Skeletal muscle satellite cell (primary cell): ENCODE results near the gene NANOS3.

Experiments used
- H3K27me3 ChIP-seq: 2 replicates; pipeline ENCODE4 v1.7.0; 2013; ENCODE audit warnings: low read length; ENCODE audit not compliant: control insufficient read depth, insufficient read depth
- H3K36me3 ChIP-seq: 2 replicates; pipeline ENCODE4 v1.7.0; 2013; ENCODE audit warnings: mild to moderate bottlenecking, control low read depth, low read length; ENCODE audit not compliant: insufficient read depth
- H3K4me1 ChIP-seq: 2 replicates; pipeline ENCODE4 v1.7.0; 2013; ENCODE audit warnings: low read length; ENCODE audit not compliant: control insufficient read depth, insufficient read depth
- H3K4me2 ChIP-seq: 2 replicates; pipeline ENCODE4 v1.7.0; 2013; ENCODE audit warnings: mild to moderate bottlenecking, low read length
- H3K4me3 ChIP-seq: 2 replicates; pipeline ENCODE4 v1.7.0; 2013; ENCODE audit warnings: low read length
- H3K9ac ChIP-seq: 2 replicates; pipeline ENCODE4 v1.7.0; 2013; ENCODE audit warnings: mild to moderate bottlenecking, low read depth, low read length, moderate library complexity
- H3K9me3 ChIP-seq: replicated peaks from 2 replicates; pipeline ENCODE4 v1.7.0; 2013; ENCODE audit warnings: mild to moderate bottlenecking, control low read depth, low read length

Gene NANOS3

GRCh38 chr19:13860679-13861391 lies 16.1 kb upstream of the NANOS3 start:
- peaks cover 24% of the 10 kb centered on the region for H3K4me1 ChIP-seq
- no peaks in the 10 kb centered on the region for H3K9me3 ChIP-seq
- peak overlapping the region; percentile 68 for H3K4me3 ChIP-seq
- H3K36me3 ChIP-seq, result no peaks in the 10 kb centered on the region
- H3K4me2 ChIP-seq, result peak overlapping the region; percentile 90
- peak overlapping the region; percentile 91 for H3K9ac ChIP-seq
- no peaks in the 10 kb centered on the region for H3K27me3 ChIP-seq

GRCh38 chr19:13861392-13861713 lies 15.6 kb upstream of the NANOS3 start:
- peak overlapping the region; percentile 68 for H3K4me3 ChIP-seq
- no peaks in the 10 kb centered on the region for H3K27me3 ChIP-seq

GRCh38 chr19:13861714-13862531 lies 15.0 kb upstream of the NANOS3 start:
- peak overlapping the region; percentile 90 for H3K4me2 ChIP-seq
- H3K4me3 ChIP-seq, result peak overlapping the region; percentile 68
- H3K4me1 ChIP-seq, result peaks cover 32% of the 10 kb centered on the region
- H3K27me3 ChIP-seq, result no peaks in the 10 kb centered on the region
- H3K36me3 ChIP-seq, result no peaks in the 10 kb centered on the region
- H3K9ac ChIP-seq, result peak overlapping the region; percentile 91
- H3K9me3 ChIP-seq, result no peaks in the 10 kb centered on the region

More at GRCh38 chr19:13861392-13861713, 15.6 kb upstream of the NANOS3 start:
- H3K4me1 ChIP-seq, result peaks cover 29% of the 10 kb centered on the region
- H3K9me3 ChIP-seq, result no peaks in the 10 kb centered on the region
- H3K4me2 ChIP-seq, result peak overlapping the region; percentile 90
- H3K36me3 ChIP-seq, result no peaks in the 10 kb centered on the region
- peak overlapping the region; percentile 91 for H3K9ac ChIP-seq

- H3K4me2 ChIP-seq, result peak overlapping the region; percentile 62
- H3K4me1 ChIP-seq, result peaks cover 32% of the 10 kb centered on the region
- H3K9me3 ChIP-seq, result no peaks in the 10 kb centered on the region
- no peak overlapping the region for H3K4me3 ChIP-seq
- no peaks in the 10 kb centered on the region for H3K27me3 ChIP-seq
- H3K36me3 ChIP-seq, result no peaks in the 10 kb centered on the region
- H3K9ac ChIP-seq, result no peak overlapping the region
Observed at GRCh38 chr19:13864046-13864666, 12.8 kb upstream of the NANOS3 start.

- H3K9ac ChIP-seq, result peak overlapping the region; percentile 83
Observed at GRCh38 chr19:13864667-13865570, 12.0 kb upstream of the NANOS3 start.

GRCh38 chr19:13865571-13866462 lies 11.1 kb upstream of the NANOS3 start:
- Histone ChIP-seq H3K27me3 (no peaks in the 10 kb centered on the region), H3K36me3 (no peaks in the 10 kb centered on the region), H3K4me3 (peak overlapping the region; percentile 83), H3K9me3 (no peaks in the 10 kb centered on the region), H3K4me2 (peak overlapping the region; percentile 96), H3K4me1 (peaks cover 32% of the 10 kb centered on the region), H3K9ac (peak overlapping the region; percentile 83)

More at GRCh38 chr19:13864667-13865570, 12.0 kb upstream of the NANOS3 start:
- Histone ChIP-seq H3K4me1 (peaks cover 32% of the 10 kb centered on the region), H3K4me3 (peak overlapping the region; percentile 83), H3K9me3 (no peaks in the 10 kb centered on the region), H3K27me3 (no peaks in the 10 kb centered on the region), H3K36me3 (no peaks in the 10 kb centered on the region), H3K4me2 (peak overlapping the region; percentile 96)

- H3K4me2 ChIP-seq, result peak overlapping the region; percentile 96
- no peaks in the 10 kb centered on the region for H3K36me3 ChIP-seq
- no peaks in the 10 kb centered on the region for H3K27me3 ChIP-seq
- peak overlapping the region; percentile 83 for H3K4me3 ChIP-seq
- H3K4me1 ChIP-seq, result peaks cover 24% of the 10 kb centered on the region
- peak overlapping the region; percentile 83 for H3K9ac ChIP-seq
- H3K9me3 ChIP-seq, result no peaks in the 10 kb centered on the region
Observed at GRCh38 chr19:13866463-13867046, 10.4 kb upstream of the NANOS3 start.

- Histone ChIP-seq H3K4me1 (peaks cover 19% of the 10 kb centered on the region), H3K4me3 (no peak overlapping the region), H3K27me3 (no peaks in the 10 kb centered on the region), H3K36me3 (no peaks in the 10 kb centered on the region), H3K9ac (no peak overlapping the region), H3K4me2 (no peak overlapping the region), H3K9me3 (no peaks in the 10 kb centered on the region)
Observed at GRCh38 chr19:13868663-13869062, 8.3 kb upstream of the NANOS3 start.

- Histone ChIP-seq H3K4me1 (peaks cover 15% of the 10 kb centered on the region), H3K27me3 (no peaks in the 10 kb centered on the region)
Observed at GRCh38 chr19:13869281-13869680, 7.7 kb upstream of the NANOS3 start.

GRCh38 chr19:13870873-13871272 lies 6.1 kb upstream of the NANOS3 start:
- Histone ChIP-seq H3K4me3 (no peak overlapping the region), H3K4me1 (peaks cover 8% of the 10 kb centered on the region), H3K36me3 (no peaks in the 10 kb centered on the region), H3K9ac (no peak overlapping the region), H3K9me3 (no peaks in the 10 kb centered on the region), H3K4me2 (no peak overlapping the region), H3K27me3 (no peaks in the 10 kb centered on the region)

More at GRCh38 chr19:13869281-13869680, 7.7 kb upstream of the NANOS3 start:
- no peaks in the 10 kb centered on the region for H3K36me3 ChIP-seq
- no peak overlapping the region for H3K4me2 ChIP-seq
- H3K4me3 ChIP-seq, result no peak overlapping the region
- no peaks in the 10 kb centered on the region for H3K9me3 ChIP-seq
- H3K9ac ChIP-seq, result no peak overlapping the region
